Stimulated activated naive CD8-positive, alpha-beta T cell treated with anti-CD3 and anti-CD28 coated beads, Interleukin-15, Interleukin-2, amounts not matched to agents 100 U/mL and 50 U/mL, for 24 hours (primary cell): ENCODE measurements around the gene ORM1.
"Not testable (repeated sequence)": the region's sequence is repeated elsewhere in the genome, so short reads cannot be mapped to it uniquely, and the experiment has no call there.

Experiments used
- ATAC-seq: fragments of 150-1000 bp; cut with Tn5 transposase; one replicate; pipeline ENCODE4 v1.10.0; 2021
- DNase-seq: peaks from one replicate; pipeline ENCODE4 v3.0.0; 2021

Gene ORM1

GRCh38 chr9:114323849-114324248 lies 951 bp downstream of the ORM1 start:
- not testable (repeated sequence) for ATAC-seq, DNase-seq

GRCh38 chr9:114324492-114324891 lies 1.6 kb downstream of the ORM1 start:
- ATAC-seq (no peak), DNase-seq (no peak)

GRCh38 chr9:114324965-114325364 lies 2.1 kb downstream of the ORM1 start:
- not testable (repeated sequence) for DNase-seq, ATAC-seq

- ATAC-seq, DNase-seq: not testable (repeated sequence)
These were observed 2.9 kb downstream of the ORM1 start for GRCh38 chr9:114325684-114326254.

GRCh38 chr9:114327749-114328148 lies 4.9 kb downstream of the ORM1 start:
- ATAC-seq (no peak), DNase-seq (no peak)

GRCh38 chr9:114328357-114328820 lies 5.5 kb downstream of the ORM1 start:
- ATAC-seq, DNase-seq: not testable (repeated sequence)

GRCh38 chr9:114328937-114329624 lies 6.2 kb downstream of the ORM1 start:
- ATAC-seq, DNase-seq: not testable (repeated sequence)

GRCh38 chr9:114329625-114330022 lies 6.7 kb downstream of the ORM1 start, which contains the start of gene ORM2:
ORM2 (plus strand) TSS chr9:114329869; CDS start chr9:114329905, 36 bp downstream.
- DNase-seq, ATAC-seq: not testable (repeated sequence)

- no peak for DNase-seq
- ATAC-seq: no peak
These were observed 7.7 kb downstream of the ORM1 start for GRCh38 chr9:114330636-114331035.

GRCh38 chr9:114331229-114332195 lies 8.6 kb downstream of the ORM1 start:
- not testable (repeated sequence) for DNase-seq
- ATAC-seq: peak; percentile 11

GRCh38 chr9:114332474-114333040 lies 9.7 kb downstream of the ORM1 start:
- DNase-seq: not testable (repeated sequence)
- ATAC-seq: peak; percentile 9

- DNase-seq, ATAC-seq: not testable (repeated sequence)
These were observed 10.8 kb downstream of the ORM1 start for GRCh38 chr9:114333718-114334117.

- DNase-seq: no peak
These were observed 11.6 kb downstream of the ORM1 start for GRCh38 chr9:114334490-114334889.

GRCh38 chr9:114335745-114336144 lies 12.8 kb downstream of the ORM1 start:
- ATAC-seq: no peak
- DNase-seq: no peak

More at GRCh38 chr9:114334490-114334889, 11.6 kb downstream of the ORM1 start:
- no peak for ATAC-seq

GRCh38 chr9:114336157-114336556 lies 13.3 kb downstream of the ORM1 start:
- no peak for DNase-seq
- ATAC-seq: no peak

GRCh38 chr9:114336699-114337395 lies 13.9 kb downstream of the ORM1 start:
- DNase-seq: no peak
- ATAC-seq: no peak

GRCh38 chr9:114338187-114338586 lies 15.3 kb downstream of the ORM1 start:
- DNase-seq (no peak), ATAC-seq (no peak)

GRCh38 chr9:114339130-114339908 lies 16.4 kb downstream of the ORM1 start:
- peak; percentile 59 for ATAC-seq
- peak; percentile 73 for DNase-seq

GRCh38 chr9:114341152-114341830 lies 18.4 kb downstream of the ORM1 start:
- DNase-seq: no peak

GRCh38 chr9:114341991-114342390 lies 19.1 kb downstream of the ORM1 start:
- no peak for ATAC-seq
- DNase-seq: no peak

More at GRCh38 chr9:114341152-114341830, 18.4 kb downstream of the ORM1 start:
- ATAC-seq: no peak
